Heart left ventricle (tissue), 13 donors: ENCODE measurements around the gene PTPRM.

Source experiments
- POLR2A ChIP-seq, 2 donors: fragments of 450-650 bp; IDR thresholded peaks; one replicate each; pipeline ENCODE4 v1.6.1; 2017; ENCODE audit warnings: antibody characterized with exemption in 2 of 2, mild to moderate bottlenecking in 2 of 2, moderate library complexity in 2 of 2
- TF ChIP-seq, protein P1 (sequence below), 12 donors: fragments of 200-600 bp; sonication (generic) in 4 of 12; IDR thresholded peaks; one replicate each; pipeline versions ENCODE4 v1.5.0 to v1.8.0; 2018 to 2022; ENCODE audit warnings: antibody characterized with exemption in 12 of 12, mild to moderate bottlenecking in 5 of 12
- donor health status: ischemic (EF 13 %, LVEDD 7.1; RV severe dilation, severe dysfunction).
- donor health status: DM: no; HTN: yes; CAD: no.
- donor health status: DM: no; HTN: no; CAD: no.
- donor health status: ischemic (EF 25% LVEDD 6.9; RV normal size, moderate dysfunction).
- donor health status: ischemic (EF 25% LVEDD 5.7; RV mildly dilated, moderate dysfunction).
- donor health status: ischemic (EF 35%, LVEDD 5.7; RV mildly dilated, moderate dysfunction).
- donor health status: nonischemic (EF 11% LVEDD 7.7; RV severe dilation, severe dysfunction).
- donor health status: DM: yes; HTN: yes; CAD: no.
- donor health status: PGD.
- donor health status: ischemic (EF 29% LVEDD 5.4; RV normal size, mild dysfunction).
- donor health status: nonischemic (EF 23%, LVEDD 6.1; RV moderate dilation, normal function).

DNA sequence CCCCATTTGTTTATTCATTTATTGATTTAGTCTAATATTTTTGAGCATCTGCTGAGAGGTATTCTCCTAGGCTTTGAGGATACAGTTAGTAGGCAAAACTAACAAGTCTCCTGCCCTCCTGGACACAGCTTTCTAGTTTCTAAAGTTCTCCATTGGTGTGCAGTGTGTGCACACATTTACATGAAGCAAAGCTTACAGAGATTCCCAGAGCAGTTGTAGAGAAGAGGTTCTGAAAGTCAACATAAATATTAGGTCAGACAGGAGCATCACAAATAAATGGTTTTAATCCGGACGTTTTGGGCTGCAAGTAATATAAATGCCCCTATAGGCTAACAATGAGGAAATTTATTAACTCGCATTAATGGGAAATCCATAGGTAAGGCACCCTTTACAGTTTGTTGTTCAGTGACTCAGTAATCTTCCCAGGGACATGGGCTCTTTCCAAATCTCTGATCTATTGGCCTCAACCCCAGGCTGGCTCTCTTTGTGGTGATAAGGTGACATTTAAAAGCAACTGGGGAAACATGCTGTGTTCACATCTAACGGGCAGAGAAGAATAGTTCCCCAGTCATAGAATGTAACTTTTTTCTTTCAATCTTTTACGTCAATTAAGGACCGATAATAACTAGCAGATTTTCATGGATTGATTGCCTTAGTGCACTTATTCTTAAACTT lies 407.2 kb downstream of the PTPRM start:
- no peak for TF ChIP-seq POLR2A (IDR thresholded peaks at IDR 0.05)
- TF ChIP-seq, protein P1, sequence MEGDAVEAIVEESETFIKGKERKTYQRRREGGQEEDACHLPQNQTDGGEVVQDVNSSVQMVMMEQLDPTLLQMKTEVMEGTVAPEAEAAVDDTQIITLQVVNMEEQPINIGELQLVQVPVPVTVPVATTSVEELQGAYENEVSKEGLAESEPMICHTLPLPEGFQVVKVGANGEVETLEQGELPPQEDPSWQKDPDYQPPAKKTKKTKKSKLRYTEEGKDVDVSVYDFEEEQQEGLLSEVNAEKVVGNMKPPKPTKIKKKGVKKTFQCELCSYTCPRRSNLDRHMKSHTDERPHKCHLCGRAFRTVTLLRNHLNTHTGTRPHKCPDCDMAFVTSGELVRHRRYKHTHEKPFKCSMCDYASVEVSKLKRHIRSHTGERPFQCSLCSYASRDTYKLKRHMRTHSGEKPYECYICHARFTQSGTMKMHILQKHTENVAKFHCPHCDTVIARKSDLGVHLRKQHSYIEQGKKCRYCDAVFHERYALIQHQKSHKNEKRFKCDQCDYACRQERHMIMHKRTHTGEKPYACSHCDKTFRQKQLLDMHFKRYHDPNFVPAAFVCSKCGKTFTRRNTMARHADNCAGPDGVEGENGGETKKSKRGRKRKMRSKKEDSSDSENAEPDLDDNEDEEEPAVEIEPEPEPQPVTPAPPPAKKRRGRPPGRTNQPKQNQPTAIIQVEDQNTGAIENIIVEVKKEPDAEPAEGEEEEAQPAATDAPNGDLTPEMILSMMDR (IDR thresholded peaks at IDR 0.05), result no peak
